Lung (tissue), 12 donors: ENCODE measurements around the gene ERVK3-1. TPM values are rescaled to one million over a fixed set of nuclear protein-coding genes. Genes with fewer than 3 reads are reported as not detected.

Source experiments
- ATAC-seq: fragments of 200-7000 bp; cut with Tn5 transposase; one replicate; pipeline ENCODE4 v1.9.1; 2020; ENCODE audit warnings: moderate number of reproducible peaks; ENCODE audit not compliant: insufficient read depth, low FRiP score
- DNase-seq, 3 donors: peaks; one replicate each; pipeline ENCODE4 v3.0.0-alpha.2; 2013 to 2017
- H3K27ac ChIP-seq, 2 donors: one replicate each; pipeline ENCODE4 v1.5.1; 2013; ENCODE audit warnings: mild to moderate bottlenecking in 2 of 2, moderate library complexity in 2 of 2, control low read depth in 1 of 2, inconsistent platforms in 1 of 2, low read depth in 1 of 2, low read length in 1 of 2
- H3K27me3 ChIP-seq, 3 donors: one replicate each; pipeline ENCODE4 v1.5.1; 2013; ENCODE audit warnings: low read length in 2 of 3; ENCODE audit not compliant: control insufficient read depth in 3 of 3, insufficient read depth in 3 of 3
- H3K36me3 ChIP-seq, 4 donors: one replicate each; pipeline ENCODE4 v1.5.1; 2013; ENCODE audit warnings: low read length in 4 of 4, mild to moderate bottlenecking in 1 of 4, moderate library complexity in 1 of 4; ENCODE audit not compliant: control insufficient read depth in 4 of 4, insufficient read depth in 4 of 4
- H3K4me1 ChIP-seq, 5 donors: one replicate each; pipeline ENCODE4 v1.5.1; 2013; ENCODE audit warnings: low read length in 5 of 5, mild to moderate bottlenecking in 2 of 5, moderate library complexity in 1 of 5; ENCODE audit not compliant: control insufficient read depth in 5 of 5, insufficient read depth in 5 of 5
- H3K4me3 ChIP-seq: one replicate; pipeline ENCODE4 v1.5.1; 2013; ENCODE audit warnings: mild to moderate bottlenecking, control low read depth, moderate library complexity
- H3K9ac ChIP-seq, 2 donors: one replicate each; pipeline ENCODE4 v1.5.1; 2013; ENCODE audit warnings: low read length in 2 of 2, control low read depth in 1 of 2; ENCODE audit not compliant: insufficient read depth in 1 of 2
- H3K9me3 ChIP-seq, 4 donors: one replicate each; pipeline ENCODE4 v1.5.1; 2013; ENCODE audit warnings: low read length in 3 of 4, mild to moderate bottlenecking in 1 of 4, moderate library complexity in 1 of 4; ENCODE audit not compliant: control insufficient read depth in 4 of 4, insufficient read depth in 3 of 4
- WGBS, 2 donors: extraction: QIAGEN DNeasy Blood & Tissue Kit; methylation state at CpG; one replicate each; pipeline ENCODE4 v1.1.7; 2013; 5-methylcytosine and 5-hydroxymethylcytosine counted together
- polyA plus RNA-seq, 2 donors: library from polyadenylated mRNA; stranded (reverse); fragments of 200-250 nt; gene quantifications; one replicate each; pipeline ENCODE4 v1.2.1, GENCODE V29; 2013
- total RNA-seq, 2 donors: library from RNA; depleted of rRNA in 1 of 2; stranded (reverse); fragments of >200 nt in 1 of 2; gene quantifications; one replicate each; pipeline ENCODE4 v1.2.1, GENCODE V29; 2014 to 2021
- TF ChIP-seq, protein P1 (sequence below): IDR thresholded peaks from 2 replicates; pipeline ENCODE4 v1.5.1; 2012; ENCODE audit warnings: mild to moderate bottlenecking; ENCODE audit errors: control extremely low read depth, extremely low read depth
- donor health status: control.
- donor health status: control.
- donor health status: Bipolar disorder and iron deficiency.
- donor health status: healthy.
- donor health status: DM: yes; HTN: yes; CAD: no.

Gene ERVK3-1
- total and polyA plus RNA-seq, 4 donors, result 31.8 to 58.8 (median 38.1) TPM

DNA sequence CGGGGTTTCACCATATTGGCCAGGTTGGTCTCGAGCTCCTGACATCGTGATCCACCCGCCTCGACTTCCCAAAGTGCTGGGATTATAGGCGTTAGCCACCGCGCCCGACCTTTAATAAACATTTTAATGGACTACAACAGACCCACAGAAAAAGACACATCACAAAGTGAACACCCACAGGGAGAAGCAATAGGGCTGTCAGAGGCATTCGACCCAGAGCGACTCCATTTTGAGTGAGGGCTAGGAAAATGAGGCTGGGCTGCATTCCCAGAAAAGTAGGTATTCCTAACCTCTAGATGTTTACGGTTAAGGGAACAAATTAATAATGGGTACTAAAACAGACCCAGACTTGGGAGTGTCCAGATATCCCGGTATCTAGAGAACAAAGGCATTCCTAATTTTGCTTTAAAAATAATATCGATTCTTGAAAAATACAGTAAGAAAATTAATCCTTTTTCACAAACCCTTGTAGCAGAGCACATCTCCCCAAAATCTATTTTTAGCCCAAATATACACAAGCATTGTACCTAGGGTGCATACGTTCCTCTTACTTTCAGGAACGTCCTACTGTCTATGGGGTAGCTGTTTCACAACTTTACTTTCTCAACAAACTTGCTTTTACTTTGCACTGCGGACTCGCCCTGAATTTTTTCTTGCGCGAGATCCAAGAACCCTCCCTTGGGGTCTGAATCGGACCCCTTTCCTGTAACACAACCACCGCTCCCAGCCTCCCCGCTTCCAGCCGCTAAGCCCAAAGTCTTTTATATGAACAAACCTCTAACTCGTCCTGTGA, 27.2 kb upstream of the ERVK3-1 start:
- DNase-seq (peak in 2 of 3 donors; percentile 28 to 41), ATAC-seq (peak; percentile 3)
- H3K9me3 ChIP-seq, result peaks cover 0 to 9% (median 7%) of the 10 kb centered on the region in 4 donors
- H3K4me3 ChIP-seq, result peak overlapping the region; percentile 64
- TF ChIP-seq, protein P1, sequence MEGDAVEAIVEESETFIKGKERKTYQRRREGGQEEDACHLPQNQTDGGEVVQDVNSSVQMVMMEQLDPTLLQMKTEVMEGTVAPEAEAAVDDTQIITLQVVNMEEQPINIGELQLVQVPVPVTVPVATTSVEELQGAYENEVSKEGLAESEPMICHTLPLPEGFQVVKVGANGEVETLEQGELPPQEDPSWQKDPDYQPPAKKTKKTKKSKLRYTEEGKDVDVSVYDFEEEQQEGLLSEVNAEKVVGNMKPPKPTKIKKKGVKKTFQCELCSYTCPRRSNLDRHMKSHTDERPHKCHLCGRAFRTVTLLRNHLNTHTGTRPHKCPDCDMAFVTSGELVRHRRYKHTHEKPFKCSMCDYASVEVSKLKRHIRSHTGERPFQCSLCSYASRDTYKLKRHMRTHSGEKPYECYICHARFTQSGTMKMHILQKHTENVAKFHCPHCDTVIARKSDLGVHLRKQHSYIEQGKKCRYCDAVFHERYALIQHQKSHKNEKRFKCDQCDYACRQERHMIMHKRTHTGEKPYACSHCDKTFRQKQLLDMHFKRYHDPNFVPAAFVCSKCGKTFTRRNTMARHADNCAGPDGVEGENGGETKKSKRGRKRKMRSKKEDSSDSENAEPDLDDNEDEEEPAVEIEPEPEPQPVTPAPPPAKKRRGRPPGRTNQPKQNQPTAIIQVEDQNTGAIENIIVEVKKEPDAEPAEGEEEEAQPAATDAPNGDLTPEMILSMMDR, result no peak
- H3K36me3 ChIP-seq, result peaks cover 0 to 38% (median 20%) of the 10 kb centered on the region in 4 donors
- WGBS, 2 donors, result 43 to 44% methylated on average over 25 of the region's 25 CpGs
- H3K9ac ChIP-seq, result peak overlapping the region; percentile 43 to 87
- H3K27ac ChIP-seq, result peak overlapping the region; percentile 90 to 91
- no peaks in the 10 kb centered on the region for H3K27me3 ChIP-seq
- H3K4me1 ChIP-seq, result peaks cover 0 to 9% (median 8%) of the 10 kb centered on the region in 5 donors

DNA sequence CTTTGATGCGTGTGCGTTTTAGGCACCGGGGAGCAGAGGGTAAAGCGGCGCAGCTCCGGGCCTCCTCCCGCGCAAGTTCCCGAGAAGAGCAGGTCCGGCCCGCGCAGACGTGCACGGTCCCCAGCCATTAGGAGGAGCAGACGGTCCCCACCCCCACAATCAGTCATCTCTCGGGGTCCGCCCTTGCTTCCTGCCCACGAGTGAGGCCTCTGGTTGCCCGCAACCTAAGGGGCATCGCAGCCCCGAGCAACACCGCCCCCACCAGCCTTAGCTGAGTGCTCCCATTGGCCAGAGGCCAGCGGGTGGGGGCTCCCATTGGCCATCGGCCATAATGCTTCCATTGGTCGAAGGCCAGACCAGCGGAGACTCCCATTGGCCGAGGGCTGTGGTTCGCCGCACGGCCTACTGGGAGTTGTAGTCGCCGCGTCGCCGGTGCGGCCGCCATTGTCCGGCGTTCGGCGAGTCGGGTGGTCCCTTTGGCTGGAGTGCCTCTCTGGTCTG, 26.6 kb upstream of the ERVK3-1 start, which contains the start of gene ZNF8:
Gene ZNF8, plus strand, starts transcription at position 415 of the 501 bp plus-strand sequence. CDS start 127 bp downstream, outside the sequence.
- Histone ChIP-seq H3K4me1 (peaks cover 0 to 9% (median 8%) of the 10 kb centered on the region in 5 donors), H3K9ac (peak within 1 kb of the TSS; percentile 87 to 92), H3K9me3 (peaks cover 0 to 9% (median 6%) of the 10 kb centered on the region in 4 donors), H3K27me3 (no peaks in the 10 kb centered on the region), H3K27ac (peak within 1 kb of the TSS; percentile 90 to 92), H3K36me3 (peaks cover 0 to 38% (median 19%) of the 10 kb centered on the region in 4 donors), H3K4me3 (peak within 1 kb of the TSS; percentile 87)
- ATAC-seq (peak; percentile 96), DNase-seq (peak; percentile 99)
- 0% methylated on average over 42 of the region's 42 CpGs for WGBS, 2 donors
- TF ChIP-seq, protein P1, result no peak

DNA sequence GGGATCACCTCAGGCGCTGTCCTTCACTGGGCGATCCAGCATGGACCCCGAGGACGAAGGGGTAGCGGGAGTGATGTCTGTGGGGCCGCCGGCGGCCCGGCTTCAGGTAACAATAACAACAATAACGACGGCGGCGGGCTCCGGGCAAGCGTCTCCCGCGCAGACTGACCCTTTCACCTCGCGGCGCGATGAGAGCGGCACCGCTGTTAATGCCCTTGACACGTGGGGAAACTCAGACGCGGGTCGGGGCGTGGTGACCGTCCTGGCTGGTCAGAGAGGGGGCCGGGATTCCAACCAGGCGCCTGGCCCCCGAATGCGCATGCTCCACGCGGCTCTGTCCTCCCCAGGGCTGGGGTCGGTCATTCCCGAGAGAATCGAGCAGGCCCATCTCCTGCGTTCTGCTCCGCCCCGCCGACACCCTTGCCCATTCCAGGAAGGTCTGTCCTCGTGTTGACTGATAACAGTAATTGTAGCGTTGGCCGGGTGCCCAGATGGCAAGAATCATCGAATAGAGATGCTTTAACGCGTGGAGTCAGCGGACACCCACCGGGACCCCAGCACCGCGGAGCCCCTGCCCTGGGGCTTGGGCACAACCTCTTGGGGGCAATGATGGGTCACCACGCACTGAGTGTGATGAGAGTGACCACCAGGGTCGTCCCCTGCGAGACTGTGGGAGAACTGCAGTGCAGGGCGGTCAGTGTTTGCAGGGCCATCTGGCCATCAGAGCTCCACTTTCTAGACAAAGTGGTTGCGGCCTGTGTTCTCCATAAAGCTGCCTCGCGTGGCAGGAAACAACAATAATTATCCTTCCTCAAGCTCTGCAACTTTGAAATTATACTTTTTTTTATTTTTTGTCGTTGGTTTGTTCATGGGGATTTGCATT, 25.9 kb upstream of the ERVK3-1 start:
- TF ChIP-seq, protein P1, result no peak
- H3K27me3 ChIP-seq, result no peaks in the 10 kb centered on the region
- peak overlapping the region; percentile 73 to 92 for H3K9ac ChIP-seq
- 2 to 5% methylated on average over 58 to 60 of the region's 60 CpGs for WGBS, 2 donors
- DNase-seq (peak; percentile 84 to 89 (median 89)), ATAC-seq (peak; percentile 44)
- peak overlapping the region; percentile 90 to 92 for H3K27ac ChIP-seq
- H3K4me3 ChIP-seq, result peak overlapping the region; percentile 87
- H3K4me1 ChIP-seq, result peaks cover 0 to 9% (median 8%) of the 10 kb centered on the region in 5 donors
- peaks cover 0 to 7% (median 5%) of the 10 kb centered on the region in 4 donors for H3K9me3 ChIP-seq
- H3K36me3 ChIP-seq, result peaks cover 0 to 39% (median 18%) of the 10 kb centered on the region in 4 donors
